Islet precursor cell (in vitro differentiated cells): ENCODE results near the gene ALLC.

Source experiments
- DNase-seq: peaks from one replicate; pipeline ENCODE4 v3.0.0-alpha.2; 2018

The ALLC gene

GRCh38 chr2:3641841-3642421 lies 16.1 kb upstream of the ALLC start:
- peak; percentile 48 for DNase-seq

DNA sequence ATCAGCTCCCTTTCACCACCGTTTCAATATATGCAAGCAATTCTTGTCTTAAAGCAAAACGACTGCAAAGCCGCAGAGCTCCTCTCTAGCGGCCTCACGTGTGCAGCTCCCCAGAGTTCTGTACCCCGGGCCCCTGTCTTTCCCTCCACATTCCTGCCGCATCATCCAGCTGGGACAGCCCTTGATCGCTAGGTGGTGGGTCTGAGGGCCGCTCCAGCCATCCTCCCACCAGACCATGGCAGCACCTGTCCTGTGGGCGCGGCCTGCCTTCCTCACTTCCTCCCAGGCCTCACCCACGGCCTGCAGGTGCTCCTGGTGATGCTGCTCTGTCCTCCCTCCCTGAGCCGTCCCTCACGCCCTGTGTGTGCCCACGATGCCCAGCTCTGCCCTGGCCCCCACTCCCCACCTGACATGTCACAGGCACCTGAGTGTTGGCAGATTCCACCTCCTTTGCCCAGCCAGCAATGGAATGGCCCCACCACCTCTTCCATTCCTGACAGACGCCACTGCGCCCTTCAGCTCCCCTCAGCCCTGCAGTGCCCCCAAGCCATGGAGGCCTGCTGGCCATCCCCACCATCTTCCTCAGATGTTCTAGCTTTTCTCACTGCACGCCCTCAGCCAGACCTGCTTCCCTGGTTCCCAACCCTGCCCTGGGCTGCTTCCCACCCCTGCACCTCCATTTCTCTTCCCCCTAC lies 15.3 kb upstream of the ALLC start:
- DNase-seq: peak; percentile 48

DNA sequence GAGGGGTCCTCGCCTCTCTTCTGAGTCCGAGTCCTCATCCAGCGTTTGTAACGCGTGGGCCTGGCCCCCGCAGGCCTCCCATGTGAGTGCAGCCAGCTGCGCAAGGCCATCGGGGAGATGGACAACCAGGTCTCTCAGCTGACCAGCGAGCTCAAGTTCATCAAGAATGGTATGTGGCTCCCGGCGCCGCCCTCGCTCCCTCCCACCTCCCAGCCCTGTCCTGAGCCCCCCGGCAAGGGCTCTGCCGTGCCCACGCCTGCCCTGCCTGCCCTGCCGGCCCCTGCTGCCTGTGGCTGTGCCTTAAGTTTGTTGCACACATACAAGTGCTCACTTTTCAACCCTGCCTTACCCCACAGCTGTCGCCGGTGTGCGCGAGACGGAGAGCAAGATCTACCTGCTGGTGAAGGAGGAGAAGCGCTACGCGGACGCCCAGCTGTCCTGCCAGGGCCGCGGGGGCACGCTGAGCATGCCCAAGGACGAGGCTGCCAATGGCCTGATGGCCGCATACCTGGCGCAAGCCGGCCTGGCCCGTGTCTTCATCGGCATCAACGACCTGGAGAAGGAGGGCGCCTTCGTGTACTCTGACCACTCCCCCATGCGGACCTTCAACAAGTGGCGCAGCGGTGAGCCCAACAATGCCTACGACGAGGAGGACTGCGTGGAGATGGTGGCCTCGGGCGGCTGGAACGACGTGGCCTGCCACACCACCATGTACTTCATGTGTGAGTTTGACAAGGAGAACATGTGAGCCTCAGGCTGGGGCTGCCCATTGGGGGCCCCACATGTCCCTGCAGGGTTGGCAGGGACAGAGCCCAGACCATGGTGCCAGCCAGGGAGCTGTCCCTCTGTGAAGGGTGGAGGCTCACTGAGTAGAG lies 14.4 kb upstream of the ALLC start:
- DNase-seq: peak; percentile 50

DNA sequence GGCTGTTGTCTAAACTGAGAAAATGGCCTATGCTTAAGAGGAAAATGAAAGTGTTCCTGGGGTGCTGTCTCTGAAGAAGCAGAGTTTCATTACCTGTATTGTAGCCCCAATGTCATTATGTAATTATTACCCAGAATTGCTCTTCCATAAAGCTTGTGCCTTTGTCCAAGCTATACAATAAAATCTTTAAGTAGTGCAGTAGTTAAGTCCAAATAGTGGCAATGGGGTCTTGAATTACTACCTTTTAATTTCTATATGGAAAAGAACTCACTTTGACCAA lies 13.8 kb upstream of the ALLC start:
- DNase-seq: no peak

DNA sequence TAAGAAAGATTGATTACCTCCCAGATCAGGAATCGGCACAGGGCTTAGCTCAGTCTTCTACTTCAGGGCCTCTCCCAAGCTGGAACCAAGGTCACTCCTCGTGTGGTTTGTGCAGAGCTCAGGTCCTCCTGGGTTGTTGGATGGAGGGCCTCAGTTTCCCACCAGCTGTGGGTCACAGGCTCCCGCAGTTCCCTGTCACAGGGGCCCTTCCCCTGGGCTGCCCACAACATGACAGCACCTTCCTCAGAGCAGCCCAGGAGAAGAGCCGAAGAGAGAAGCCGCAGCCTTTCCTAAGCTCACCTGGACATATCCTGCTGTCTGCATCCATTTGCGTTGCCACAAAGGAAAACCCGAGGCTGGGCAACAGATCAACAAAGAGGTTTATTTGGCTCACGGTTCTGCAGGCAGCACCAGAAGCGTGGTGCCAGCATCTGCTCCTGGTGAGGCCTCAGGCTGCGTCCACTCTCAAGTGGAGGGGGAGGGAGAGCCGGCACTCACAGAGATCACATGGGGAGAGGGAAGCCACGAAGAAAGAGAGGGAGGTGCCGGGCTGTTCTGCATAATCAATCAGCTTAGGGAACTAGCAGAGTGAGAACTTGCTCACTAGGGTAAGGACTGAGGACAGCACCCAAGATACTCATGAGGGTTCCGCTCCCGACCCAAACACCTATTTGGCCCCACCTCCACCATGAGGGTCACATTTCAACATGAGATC lies 13.0 kb upstream of the ALLC start:
- peak; percentile 41 for DNase-seq

- no peak for DNase-seq
These were observed 12.1 kb upstream of the ALLC start for GRCh38 chr2:3645745-3646389.

GRCh38 chr2:3646446-3646845 lies 11.6 kb upstream of the ALLC start:
- DNase-seq: no peak

DNA sequence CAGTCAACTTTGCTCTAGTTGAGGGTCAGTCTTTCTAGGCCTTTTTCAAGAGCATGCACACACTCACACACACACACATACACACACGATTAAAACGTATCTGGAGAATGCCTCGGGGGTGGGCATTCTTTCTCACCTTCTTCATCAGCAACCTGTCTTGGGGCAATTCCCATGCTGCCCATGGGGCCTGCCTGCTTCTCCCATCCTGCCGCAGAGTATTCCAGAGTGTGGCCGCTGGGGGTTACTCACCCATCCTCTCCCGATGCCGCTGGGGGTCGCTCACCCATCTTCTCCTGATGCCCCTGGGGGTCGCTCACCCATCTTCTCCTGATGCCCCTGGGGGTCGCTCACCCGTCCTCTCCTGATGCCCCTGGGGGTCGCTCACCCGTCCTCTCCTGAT lies 10.8 kb upstream of the ALLC start:
- no peak for DNase-seq

DNA sequence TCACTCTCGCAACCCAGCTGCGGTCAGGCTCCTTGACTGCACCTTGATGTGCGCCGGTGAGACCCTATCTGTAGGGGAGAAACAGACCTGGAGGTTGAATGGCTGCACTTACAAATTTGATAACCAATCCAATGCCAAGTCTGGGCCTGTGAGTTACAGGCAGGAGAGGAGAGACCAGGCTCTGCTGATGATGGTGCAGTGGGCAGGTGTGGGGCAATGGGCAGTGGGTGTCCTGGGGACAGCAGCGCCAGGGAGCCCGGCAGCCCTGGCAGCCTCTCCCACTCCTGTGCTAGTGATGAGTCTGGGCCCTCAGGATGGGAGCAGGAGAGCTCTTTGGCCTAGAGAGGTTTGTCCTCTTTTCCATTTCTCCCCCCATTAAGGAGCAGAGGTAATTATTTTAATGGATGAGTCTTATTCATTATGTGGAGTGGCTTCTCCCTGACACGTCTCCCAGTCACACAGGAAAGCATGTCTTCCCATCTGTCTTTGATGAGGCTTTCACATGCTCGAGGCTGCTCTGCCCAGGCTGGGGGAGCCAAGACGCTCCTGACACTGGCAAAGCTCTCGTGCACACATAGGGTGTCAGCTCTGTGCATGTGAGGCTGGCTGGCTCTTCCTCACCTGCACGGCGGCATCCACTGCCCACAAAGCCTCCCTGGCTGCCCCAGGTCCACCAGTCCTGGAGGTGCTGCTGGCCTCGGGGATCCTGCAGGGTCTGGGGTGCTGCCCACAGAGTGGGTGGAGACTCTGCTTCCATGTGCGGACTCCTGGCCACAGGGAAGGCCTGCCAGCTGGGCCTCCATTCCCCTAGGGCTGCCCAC lies 10.0 kb upstream of the ALLC start:
- no peak for DNase-seq

DNA sequence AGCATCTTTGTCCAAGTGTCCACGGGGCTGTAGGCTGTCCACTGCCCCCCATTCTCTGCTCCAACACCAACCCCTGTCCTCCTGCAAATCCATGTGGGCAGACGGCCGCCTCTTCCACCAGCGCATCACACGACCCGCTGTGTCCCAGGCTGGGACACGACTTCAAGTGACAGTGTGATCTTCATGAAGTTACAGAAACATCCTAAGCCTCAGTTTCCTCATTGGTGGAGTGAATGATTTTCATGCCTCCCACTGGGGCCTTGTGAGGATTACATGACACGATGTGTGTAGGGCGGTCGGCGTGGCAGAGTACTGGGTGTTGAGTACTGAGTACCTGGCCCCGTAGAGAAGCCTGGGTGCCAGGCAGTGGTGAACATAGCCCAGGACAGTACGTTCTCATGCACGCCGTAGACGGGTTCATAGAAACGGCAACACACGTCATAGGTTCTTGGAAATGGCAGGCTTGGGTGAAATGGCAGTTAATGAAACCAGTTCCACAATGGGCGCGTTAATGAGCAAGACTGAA lies 9.3 kb upstream of the ALLC start:
- no peak for DNase-seq

DNA sequence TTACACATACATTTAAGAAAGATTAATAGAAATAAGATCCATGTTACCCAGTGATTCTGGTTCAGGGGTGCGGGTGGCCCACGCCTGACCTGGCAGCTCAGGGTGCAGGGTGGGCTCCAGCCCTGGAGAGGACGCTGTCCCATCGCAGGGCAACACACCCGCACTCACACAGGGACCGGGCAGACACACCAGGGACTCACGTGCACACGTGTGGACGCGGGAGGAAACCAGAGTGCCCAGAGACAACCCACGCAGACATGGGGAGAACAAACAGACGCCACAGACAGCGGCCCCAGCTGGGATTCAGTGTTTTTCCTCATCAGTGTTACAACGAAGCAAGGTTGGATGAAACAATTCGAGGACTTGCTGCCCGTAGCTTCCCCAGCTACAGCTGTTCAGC lies 8.4 kb upstream of the ALLC start:
- DNase-seq: no peak

- no peak for DNase-seq
These were observed 7.7 kb upstream of the ALLC start for GRCh38 chr2:3650140-3650920.

- peak; percentile 70 for DNase-seq
These were observed 6.0 kb upstream of the ALLC start for GRCh38 chr2:3651691-3652648.

- no peak for DNase-seq
These were observed 4.9 kb upstream of the ALLC start for GRCh38 chr2:3652896-3653625.

DNA sequence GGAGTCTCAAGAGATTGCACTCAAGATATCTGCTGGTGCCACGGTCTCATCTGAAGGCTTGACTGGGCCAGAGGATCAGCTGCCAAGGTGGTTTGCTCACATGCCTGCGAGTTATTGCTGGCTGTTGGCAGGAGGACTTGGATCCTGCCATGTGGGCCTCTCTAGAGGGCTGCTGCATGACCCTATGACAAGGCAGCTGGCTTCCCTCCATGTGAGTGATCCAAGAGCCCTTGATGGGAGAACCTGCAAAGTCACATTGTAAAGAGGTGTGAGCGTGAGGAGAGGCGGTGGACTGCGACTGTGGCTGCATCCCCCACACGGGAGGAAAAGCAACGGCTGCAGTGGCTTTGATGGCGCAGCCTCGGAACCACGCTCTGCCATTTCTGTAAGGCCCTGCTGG lies 4.0 kb upstream of the ALLC start:
- no peak for DNase-seq

GRCh38 chr2:3654531-3655225 lies 3.3 kb upstream of the ALLC start:
- no peak for DNase-seq

DNA sequence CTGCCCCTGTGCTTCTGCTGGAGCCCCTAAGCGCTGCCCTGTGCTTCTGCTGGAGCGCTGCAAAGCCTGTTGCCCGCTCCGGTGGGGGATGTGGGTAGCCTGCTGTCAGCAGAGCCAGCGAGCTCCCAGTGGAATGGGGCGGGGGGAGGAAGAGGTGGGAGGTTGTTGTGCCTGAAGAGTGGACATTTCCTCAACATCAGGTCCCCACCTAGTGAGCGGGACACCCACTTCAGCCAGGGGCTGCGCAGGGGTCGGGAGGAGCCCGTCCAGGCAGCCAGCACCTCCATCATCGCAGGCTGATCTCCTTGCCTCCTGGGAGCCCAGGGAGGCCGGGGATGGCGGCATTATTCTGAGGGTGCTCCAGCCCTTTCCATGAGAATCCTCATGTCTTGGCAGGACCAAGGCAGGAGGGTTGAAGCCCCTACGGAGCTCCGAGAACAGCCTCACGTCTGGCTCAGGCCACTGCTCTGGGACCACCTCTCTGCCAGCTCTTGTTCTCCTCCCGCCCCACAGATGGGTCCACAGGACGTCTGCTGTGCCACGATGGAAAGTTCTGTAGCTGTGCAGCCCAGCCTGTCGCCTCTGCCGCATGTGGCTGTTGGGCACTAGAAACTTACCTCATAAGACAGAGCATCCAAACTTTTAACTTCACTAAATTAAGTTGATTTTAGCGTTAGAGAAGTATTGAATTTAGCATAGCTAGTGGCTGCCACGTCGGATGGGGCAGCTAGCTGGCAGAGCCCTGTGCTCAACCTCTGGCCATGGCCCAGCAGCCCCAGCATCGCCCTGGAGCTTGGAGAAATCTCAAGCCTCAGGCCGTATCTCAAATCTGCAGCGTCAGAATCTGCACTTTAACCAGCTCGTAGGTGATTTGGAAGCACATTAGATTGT lies 1.9 kb upstream of the ALLC start:
- no peak for DNase-seq
